HG03095 (cell line): ENCODE results near the gene APAF1.

Source experiments
- ATAC-seq: cut with Tn5 transposase; IDR thresholded peaks from one replicate; pipeline ENCODE4 v1.9.1; 2021; ENCODE audit warnings: moderate library complexity; ENCODE audit not compliant: unreplicated experiment

Gene APAF1

GRCh38 chr12:98656289-98657101, 11.4 kb downstream of the APAF1 start:
- no peak for ATAC-seq

DNA sequence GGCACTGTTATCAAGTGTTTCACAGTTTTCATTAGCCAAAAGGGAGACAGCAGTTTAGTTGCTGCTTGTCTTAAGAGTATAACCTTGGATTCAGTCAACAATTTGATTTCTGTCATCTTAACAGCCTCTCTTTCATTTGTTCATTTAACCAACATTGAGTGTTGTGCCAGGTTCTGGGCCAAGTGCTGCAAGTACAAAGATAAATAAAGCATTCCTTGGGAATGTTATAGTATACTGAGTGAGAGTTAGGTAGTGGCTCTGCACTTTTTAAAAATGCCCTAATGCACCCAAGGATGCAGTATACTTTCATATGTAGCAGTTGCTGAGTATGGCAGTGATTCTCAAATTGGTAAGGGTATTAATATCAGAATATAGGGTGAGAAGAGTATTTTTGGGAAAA, 15.4 kb downstream of the APAF1 start:
- no peak for ATAC-seq

DNA sequence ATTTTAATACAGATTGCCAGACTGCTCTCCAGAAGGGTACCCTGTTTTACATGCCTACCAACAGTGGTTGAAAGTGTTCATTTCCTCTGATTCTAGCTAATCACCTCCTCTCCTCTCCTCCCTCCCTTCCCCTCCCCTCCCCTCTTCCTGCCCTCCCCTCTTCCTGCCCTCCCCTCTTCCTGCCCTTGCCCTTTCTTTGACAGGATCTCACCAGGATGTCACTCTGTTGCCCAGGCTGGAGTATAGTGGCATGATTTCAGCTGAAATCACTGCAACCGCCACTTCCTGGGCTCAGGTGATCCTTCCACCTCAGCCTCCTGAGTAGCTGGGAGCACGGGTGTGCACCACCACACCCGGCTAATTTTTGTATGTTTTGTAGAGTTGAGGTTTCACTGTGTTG, 24.7 kb downstream of the APAF1 start:
- ATAC-seq, result no peak

GRCh38 chr12:98671459-98671858, 26.4 kb downstream of the APAF1 start:
- ATAC-seq, result no peak

- no peak for ATAC-seq
These were observed 29.8 kb downstream of the APAF1 start for GRCh38 chr12:98674841-98675240.

DNA sequence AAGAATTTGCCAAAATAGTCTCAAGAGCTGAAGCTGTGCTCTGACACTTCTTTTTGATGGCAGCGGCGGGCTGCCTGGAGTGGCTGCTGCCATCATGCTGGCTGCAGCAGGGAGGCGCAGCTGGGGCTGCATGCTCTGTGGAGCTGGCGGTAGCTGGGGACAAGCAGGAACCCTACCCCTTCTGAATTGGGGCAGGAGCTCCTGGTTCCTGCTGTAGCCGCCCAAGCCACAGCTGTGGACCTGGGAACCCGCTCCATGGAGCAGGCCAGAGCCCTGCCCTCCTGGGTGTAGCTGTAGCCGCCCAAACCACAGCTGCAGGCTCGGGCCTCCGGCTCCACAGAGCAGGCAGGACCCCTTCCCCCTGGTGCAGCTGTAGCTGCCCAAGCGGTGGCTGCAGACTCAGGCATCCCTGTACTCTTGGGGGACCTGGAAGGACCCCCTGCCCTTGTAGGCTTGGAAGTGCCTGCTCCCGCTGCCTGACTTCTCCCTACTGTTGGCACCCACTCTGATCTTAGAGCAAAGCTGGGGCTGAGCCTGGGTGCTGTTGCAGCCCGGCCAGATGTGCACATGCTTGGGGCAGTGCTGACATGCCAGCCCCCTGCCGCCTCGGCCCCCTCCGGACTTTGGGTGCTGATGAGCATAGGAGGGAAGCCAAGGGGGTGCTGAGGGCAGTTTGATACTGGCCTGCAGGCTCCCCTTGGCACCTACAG, 33.3 kb downstream of the APAF1 start:
- no peak for ATAC-seq

- no peak for ATAC-seq
These were observed 34.0 kb downstream of the APAF1 start for GRCh38 chr12:98678946-98679610.

DNA sequence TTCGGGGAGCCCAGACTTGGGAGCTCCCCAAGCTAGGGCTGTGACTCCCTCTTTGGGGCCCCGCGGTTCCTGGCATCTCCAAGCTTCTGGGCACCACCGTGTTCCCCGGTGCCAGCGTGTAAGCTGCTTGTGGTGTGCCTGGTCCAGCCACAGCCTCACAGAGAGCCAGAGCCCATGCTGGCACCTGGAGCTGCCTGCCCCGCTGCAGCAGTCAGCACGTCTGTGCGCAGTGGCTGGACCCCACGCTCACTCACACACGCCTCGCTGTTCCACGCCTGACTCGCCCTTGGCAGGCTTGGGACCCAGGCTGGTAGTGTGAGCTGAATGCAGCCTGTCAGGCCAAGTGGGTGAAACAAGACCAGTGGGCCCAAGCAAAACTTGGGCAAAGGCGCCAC, 34.5 kb downstream of the APAF1 start:
- no peak for ATAC-seq

DNA sequence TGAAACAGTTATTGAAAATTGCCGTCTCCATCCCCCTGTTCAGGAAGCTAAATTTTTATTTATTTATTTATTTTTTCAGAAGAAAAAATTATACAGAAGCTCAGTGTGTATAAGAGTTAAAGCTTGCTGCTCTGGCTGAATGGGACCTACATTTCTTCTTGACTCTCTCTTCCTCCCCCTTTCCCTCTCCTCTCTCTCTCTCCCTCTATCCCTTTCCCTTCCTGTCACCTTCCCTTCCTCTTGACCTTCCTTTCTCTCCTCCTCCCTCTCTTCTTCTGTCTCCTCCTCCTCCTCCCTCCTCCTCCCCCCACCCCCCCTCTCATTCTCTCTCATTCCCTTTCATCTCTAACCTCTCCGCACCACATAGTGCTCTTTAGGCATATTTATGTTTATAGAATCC, 39.1 kb downstream of the APAF1 start:
- ATAC-seq, result no peak

GRCh38 chr12:98686603-98687002, 41.5 kb downstream of the APAF1 start:
- ATAC-seq, result no peak

DNA sequence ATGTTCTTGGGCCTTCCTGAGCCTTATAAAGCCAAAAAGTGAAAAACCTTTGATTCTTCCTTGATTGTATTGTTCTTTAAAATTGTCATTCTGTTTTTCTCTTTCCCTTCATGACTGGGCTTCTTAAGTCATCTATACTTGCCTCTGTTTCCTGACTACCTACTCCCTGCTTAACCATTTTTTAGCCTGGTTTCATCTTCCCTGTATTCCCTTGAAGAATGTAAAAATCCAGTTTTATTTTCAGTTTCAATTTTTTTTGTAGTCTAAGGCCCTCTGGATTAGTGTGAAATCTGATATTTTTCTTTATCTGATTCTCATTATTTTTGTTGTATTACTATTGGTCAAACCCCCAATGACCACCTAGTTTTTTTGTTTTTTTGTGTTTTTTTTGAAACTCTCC, 46.3 kb downstream of the APAF1 start:
- no peak for ATAC-seq

- no peak for ATAC-seq
These were observed 51.1 kb downstream of the APAF1 start for GRCh38 chr12:98696036-98696646.

DNA sequence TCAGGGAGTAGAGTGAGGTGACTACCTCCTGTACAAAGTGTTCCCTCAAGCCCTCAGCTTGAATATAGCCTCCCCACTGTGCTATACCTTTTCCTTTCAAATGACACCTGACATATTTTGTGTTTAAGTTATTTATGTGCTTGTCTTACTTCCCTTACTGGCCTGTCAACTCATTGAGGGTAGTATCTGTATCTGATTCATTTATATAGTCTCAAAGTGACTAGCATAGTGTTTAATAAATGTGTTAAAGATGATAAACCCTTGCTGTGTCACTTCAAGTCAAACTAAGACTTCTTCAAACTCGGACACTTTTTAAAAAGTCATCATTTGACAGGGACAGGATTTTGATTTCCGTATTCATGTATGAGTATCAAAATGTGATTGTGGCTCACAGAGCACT, 52.1 kb downstream of the APAF1 start:
- ATAC-seq, result no peak

DNA sequence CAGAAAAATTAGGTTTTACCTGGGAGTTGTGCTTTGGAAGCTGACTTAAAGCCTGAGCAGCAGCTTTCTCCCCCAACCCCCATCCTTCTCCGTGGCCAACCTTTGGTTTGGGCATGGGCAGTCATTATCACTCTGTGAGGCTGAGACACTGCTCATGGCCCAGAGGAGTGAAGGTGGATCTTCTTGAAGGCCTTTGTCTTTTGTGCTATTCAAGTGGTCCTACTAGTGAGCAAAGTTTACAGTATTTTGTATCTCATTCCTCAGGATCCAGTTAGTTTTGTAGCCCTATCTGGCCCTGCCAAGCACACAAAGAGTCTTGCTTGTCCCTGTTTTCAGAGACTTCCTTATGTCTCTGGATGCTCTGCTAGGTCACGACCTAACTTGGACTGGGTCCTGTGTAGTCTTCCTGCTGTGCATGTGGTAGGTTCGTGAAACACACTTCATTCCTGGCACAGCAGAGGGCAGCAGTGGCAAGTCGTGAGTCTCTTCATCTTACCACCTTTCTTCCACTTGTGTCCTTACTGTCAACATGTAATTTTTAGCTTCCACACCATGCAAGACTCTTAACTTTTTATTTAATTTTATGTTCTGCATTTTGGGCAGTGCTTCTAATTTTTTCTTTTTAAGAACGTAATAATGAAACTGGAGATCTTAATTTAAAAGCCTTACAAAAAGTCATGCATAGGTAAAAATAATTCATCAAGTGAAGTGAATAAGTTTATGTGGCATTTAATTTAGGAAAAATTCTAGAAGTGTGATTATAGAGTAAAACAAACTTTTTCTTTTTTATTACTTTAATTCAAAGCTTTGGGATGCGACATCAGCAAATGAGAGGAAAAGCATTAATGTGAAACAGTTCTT, 53.7 kb downstream of the APAF1 start:
- peak; percentile 86 for ATAC-seq

GRCh38 chr12:98699586-98699985, 54.5 kb downstream of the APAF1 start:
- no peak for ATAC-seq

- ATAC-seq, result no peak
These were observed 56.1 kb downstream of the APAF1 start for GRCh38 chr12:98701166-98701565.

DNA sequence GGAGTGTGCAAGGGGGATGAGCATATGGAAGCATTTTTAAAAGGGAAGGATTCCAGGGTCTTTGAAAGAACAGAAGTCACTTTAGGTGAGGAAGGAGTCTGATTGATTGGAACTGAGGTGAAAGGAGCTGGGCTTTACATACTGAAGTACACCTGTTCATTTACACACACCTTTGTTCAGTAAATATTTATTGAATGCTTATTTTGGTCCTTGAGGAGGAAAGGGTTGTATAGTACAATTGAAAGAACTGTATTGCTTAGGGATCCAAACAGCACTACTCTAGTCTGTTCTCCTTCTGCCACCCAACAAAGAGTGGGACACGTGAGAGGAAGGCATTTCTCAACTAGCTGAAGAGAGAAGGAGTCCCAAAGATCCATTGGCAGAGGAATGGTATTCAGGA, 63.9 kb downstream of the APAF1 start:
- ATAC-seq, result no peak

GRCh38 chr12:98714426-98714825, 69.3 kb downstream of the APAF1 start:
- ATAC-seq, result no peak

- ATAC-seq, result peak; percentile 51
These were observed 74.7 kb downstream of the APAF1 start for GRCh38 chr12:98719515-98720504.
